A673 (cell line): ENCODE results near the gene IQCE. TPM values are rescaled to one million over a fixed set of nuclear protein-coding genes. Genes with fewer than 3 reads are reported as not detected.

Source experiments
- BruUV-seq: library from RNA; stranded (reverse); fragments of 400-500 nt; replicated peaks from 2 replicates; lab custom pipeline; 2021; lab: Mats Ljungman, UMichigan
- CTCF ChIA-PET: fragments of 300-600 bp; sonication (Branson Sonifier 250); formaldehyde crosslinking; loops from one replicate; lab custom pipeline; 2022; ENCODE audit warnings: antibody characterized with exemption; lab: Charles Lee
- POLR2A ChIA-PET: fragments of 300-600 bp; sonication (Branson Sonifier 250); formaldehyde crosslinking; loops from one replicate; lab custom pipeline; 2022; ENCODE audit warnings: antibody characterized with exemption; ENCODE audit not compliant: low non-redundant PET; lab: Charles Lee
- DNase-seq: peaks from one replicate; pipeline ENCODE4 v3.0.0-alpha.2; 2015; ENCODE audit warnings: low spot score
- H3K27ac ChIP-seq: fragments of 200-600 bp; sonication (generic); 2 replicates; pipeline ENCODE4 v1.5.1; 2016; ENCODE audit warnings: mixed run types, low read depth, mild to moderate bottlenecking, mixed read lengths, antibody characterized with exemption, low read length; ENCODE audit not compliant: poor library complexity, severe bottlenecking
- H3K27me3 ChIP-seq: fragments of 200-600 bp; sonication (generic); replicated peaks from 2 replicates; pipeline ENCODE4 v1.6.1; 2017; ENCODE audit warnings: mixed run types, low read depth, mild to moderate bottlenecking, mixed read lengths, antibody characterized with exemption, low read length; ENCODE audit not compliant: insufficient read depth, poor library complexity
- H3K36me3 ChIP-seq: fragments of 200-600 bp; sonication (generic); 2 replicates; pipeline ENCODE4 v1.6.1; 2016; ENCODE audit warnings: mixed run types, mild to moderate bottlenecking, mixed read lengths, antibody characterized with exemption, low read length; ENCODE audit not compliant: insufficient read depth, poor library complexity, severe bottlenecking
- H3K4me1 ChIP-seq: fragments of 200-600 bp; sonication (generic); 2 replicates; pipeline ENCODE4 v1.6.1; 2017; ENCODE audit warnings: mixed run types, mild to moderate bottlenecking, mixed read lengths, antibody characterized with exemption, low read length; ENCODE audit not compliant: insufficient read depth, poor library complexity, severe bottlenecking
- H3K4me3 ChIP-seq: fragments of 200-600 bp; sonication (generic); 2 replicates; pipeline ENCODE4 v1.5.1; 2016; ENCODE audit warnings: low read depth, mixed run types, mild to moderate bottlenecking, mixed read lengths, low read length; ENCODE audit not compliant: poor library complexity, severe bottlenecking
- H3K9me3 ChIP-seq: fragments of 200-600 bp; sonication (generic); 2 replicates; pipeline ENCODE4 v1.6.1; 2016; ENCODE audit warnings: mixed run types, low read depth, mild to moderate bottlenecking, mixed read lengths, antibody characterized with exemption, low read length; ENCODE audit not compliant: poor library complexity, severe bottlenecking
- EZH2 ChIP-seq: fragments of 200-600 bp; sonication (generic); IDR thresholded peaks from 2 replicates; pipeline ENCODE4 v1.6.1; 2017; ENCODE audit warnings: borderline replicate concordance, low read depth, mild to moderate bottlenecking, mixed read lengths, antibody characterized with exemption, low read length; ENCODE audit not compliant: poor library complexity, severe bottlenecking
- intact Hi-C: fragments of 100-400 bp; cut with micrococcal nuclease; formaldehyde crosslinking; loops from one replicate; pipeline ENCODE4 v1.10.0; 2022; ENCODE audit not compliant: unreplicated experiment
- total RNA-seq: library from RNA; stranded (reverse); gene quantifications from 2 replicates; pipeline ENCODE4 v1.2.3, GENCODE V29; 2021
- TF ChIP-seq, protein P1 (sequence below): fragments of 300-800, 200-600 bp; sonication (generic); conservative IDR thresholded peaks from 2 replicates; pipeline ENCODE4 v1.5.1; 2017; ENCODE audit warnings: low read depth, mild to moderate bottlenecking, antibody characterized with exemption, low read length, moderate library complexity, mixed read lengths

Gene IQCE
- total RNA-seq, 1 experiment from 2014 or later: 35.4 TPM

- ChIA-PET CTCF (no interaction called here), POLR2A (no interaction called here)
- no peaks in the 10 kb centered on the region for H3K4me1 ChIP-seq
- H3K27ac ChIP-seq: no peak overlapping the region
- H3K27me3 ChIP-seq: no peaks in the 10 kb centered on the region
- no peak for TF ChIP-seq EZH2
- TF ChIP-seq, protein P1, sequence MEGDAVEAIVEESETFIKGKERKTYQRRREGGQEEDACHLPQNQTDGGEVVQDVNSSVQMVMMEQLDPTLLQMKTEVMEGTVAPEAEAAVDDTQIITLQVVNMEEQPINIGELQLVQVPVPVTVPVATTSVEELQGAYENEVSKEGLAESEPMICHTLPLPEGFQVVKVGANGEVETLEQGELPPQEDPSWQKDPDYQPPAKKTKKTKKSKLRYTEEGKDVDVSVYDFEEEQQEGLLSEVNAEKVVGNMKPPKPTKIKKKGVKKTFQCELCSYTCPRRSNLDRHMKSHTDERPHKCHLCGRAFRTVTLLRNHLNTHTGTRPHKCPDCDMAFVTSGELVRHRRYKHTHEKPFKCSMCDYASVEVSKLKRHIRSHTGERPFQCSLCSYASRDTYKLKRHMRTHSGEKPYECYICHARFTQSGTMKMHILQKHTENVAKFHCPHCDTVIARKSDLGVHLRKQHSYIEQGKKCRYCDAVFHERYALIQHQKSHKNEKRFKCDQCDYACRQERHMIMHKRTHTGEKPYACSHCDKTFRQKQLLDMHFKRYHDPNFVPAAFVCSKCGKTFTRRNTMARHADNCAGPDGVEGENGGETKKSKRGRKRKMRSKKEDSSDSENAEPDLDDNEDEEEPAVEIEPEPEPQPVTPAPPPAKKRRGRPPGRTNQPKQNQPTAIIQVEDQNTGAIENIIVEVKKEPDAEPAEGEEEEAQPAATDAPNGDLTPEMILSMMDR: no peak
- no peak overlapping the region for H3K4me3 ChIP-seq
- H3K36me3 ChIP-seq: no peaks in the 10 kb centered on the region
- BruUV-seq: no TSS peak
- intact Hi-C loops: no loop called here
- no peaks in the 10 kb centered on the region for H3K9me3 ChIP-seq
- DNase-seq: no peak
These were observed 6.3 kb downstream of the IQCE start for GRCh38 chr7:2564970-2565540.

DNA sequence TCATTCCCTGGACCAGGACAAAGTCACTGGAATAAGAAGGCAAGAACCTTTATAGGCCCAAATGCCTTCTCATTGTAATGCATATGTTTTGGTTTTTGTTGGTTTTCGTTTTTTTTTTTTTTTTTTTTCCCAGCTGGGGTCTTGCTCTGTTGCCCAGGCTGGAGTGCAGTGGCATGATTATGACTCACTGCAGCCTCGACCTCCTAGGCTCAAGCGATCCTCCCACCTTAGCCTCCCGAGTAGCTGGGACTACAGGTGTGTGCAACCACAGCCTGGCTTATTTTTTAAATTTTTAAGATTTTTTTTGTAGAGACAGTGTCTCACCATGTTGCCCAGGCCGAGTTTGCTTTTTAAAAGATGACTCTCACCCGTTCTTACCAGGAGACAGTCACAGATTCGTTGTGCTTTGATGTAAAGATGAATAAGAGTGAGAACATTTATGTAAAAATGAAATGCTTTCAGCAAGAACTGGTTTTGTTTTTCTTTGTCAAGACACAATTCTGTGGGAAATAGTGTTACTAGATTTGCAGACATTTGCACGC is 7.6 kb downstream of the IQCE start:
- intact Hi-C loops: no loop called here
- H3K27ac ChIP-seq: no peak overlapping the region
- POLR2A ChIA-PET: interaction anchor here (0.6 kb wide), 1 partner anchor 42 kb away, joined by 5 read pairs; no protein-coding TSS in a partner anchor
- no peaks in the 10 kb centered on the region for H3K4me1 ChIP-seq
- no peaks in the 10 kb centered on the region for H3K27me3 ChIP-seq
- H3K4me3 ChIP-seq: no peak overlapping the region
- no peaks in the 10 kb centered on the region for H3K9me3 ChIP-seq
- BruUV-seq: no TSS peak
- no peak for DNase-seq
- TF ChIP-seq, protein P1: no peak
- no peak for TF ChIP-seq EZH2
- CTCF ChIA-PET: no interaction called here
- peaks cover 1% of the 10 kb centered on the region for H3K36me3 ChIP-seq

DNA sequence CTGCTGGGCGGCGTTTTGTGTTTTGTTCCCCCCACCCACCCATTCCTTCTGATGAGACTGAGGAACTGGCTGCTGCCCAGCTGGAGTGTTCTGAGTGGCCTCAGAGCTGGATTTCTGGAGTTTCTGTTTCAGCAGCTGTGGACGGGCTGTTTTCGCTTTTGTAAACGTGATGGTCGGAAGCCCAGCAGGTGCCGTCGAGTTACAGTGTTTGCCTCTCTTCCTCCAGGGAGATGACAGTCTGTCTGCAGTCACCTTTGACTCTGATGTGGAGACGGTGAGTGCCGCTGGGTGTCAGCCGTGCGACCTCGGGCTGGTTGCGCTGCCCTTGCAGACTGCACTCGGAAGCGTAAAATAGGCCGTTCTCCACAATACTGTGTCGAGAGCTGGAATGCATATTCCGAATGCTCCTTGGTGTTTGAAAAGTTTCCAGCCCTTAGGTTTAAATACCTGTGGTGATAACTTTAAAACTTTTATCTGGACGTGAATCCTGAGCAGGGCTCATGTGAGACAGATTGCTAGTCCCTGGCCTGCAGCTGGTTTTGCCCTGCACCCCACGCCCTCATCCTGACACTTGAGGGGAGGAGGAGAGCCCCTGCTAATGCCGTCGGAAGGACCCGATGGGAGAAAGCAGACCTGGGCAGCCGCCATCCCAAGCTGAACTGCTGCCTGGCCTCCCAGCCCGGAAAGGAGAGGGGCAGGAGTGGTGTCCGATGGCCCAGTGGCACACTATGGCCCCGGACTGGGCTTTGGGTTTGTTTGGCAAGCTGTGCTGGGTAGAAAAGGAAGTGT is 8.3 kb downstream of the IQCE start:
- no peaks in the 10 kb centered on the region for H3K9me3 ChIP-seq
- H3K4me1 ChIP-seq: no peaks in the 10 kb centered on the region
- no peak overlapping the region for H3K27ac ChIP-seq
- POLR2A ChIA-PET: interaction anchor here (0.6 kb wide), 1 partner anchor 43 kb away, joined by 5 read pairs; no protein-coding TSS in a partner anchor
- TF ChIP-seq, protein P1: no peak
- TF ChIP-seq EZH2: no peak
- no TSS peak for BruUV-seq
- CTCF ChIA-PET: no interaction called here
- H3K27me3 ChIP-seq: no peaks in the 10 kb centered on the region
- intact Hi-C loops: no loop called here
- H3K4me3 ChIP-seq: no peak overlapping the region
- no peak for DNase-seq
- H3K36me3 ChIP-seq: peaks cover 6% of the 10 kb centered on the region
